Body of pancreas (tissue), 4 donors: ENCODE results near the gene RPGRIP1. TPM values are rescaled to one million over a fixed set of nuclear protein-coding genes. Genes with fewer than 3 reads are reported as not detected.
"Not testable (repeated sequence)": the region's sequence is repeated elsewhere in the genome, so short reads cannot be mapped to it uniquely, and the experiment has no call there.

ENCODE experiments used
- ATAC-seq: fragments of 150-250 bp; one replicate; pipeline ENCODE4 v1.9.1; 2016
- DNase-seq, 4 donors: peaks; one replicate each; pipeline ENCODE4 v3.0.0-alpha.2; 2019
- H3K27ac ChIP-seq, 4 donors: fragments of 200-600 bp; sonication (generic); 1 replicate in 3 of 4; 2 replicates in 1 of 4; pipeline versions ENCODE4 v1.5.1 to v1.6.1; 2016 to 2019; ENCODE audit warnings: mild to moderate bottlenecking in 1 of 4, mixed read lengths in 1 of 4, moderate library complexity in 1 of 4
- H3K27me3 ChIP-seq, 2 donors: fragments of 200-600 bp; sonication (generic); one replicate each; pipeline ENCODE4 v1.6.0; 2016; ENCODE audit warnings: mild to moderate bottlenecking in 1 of 2
- H3K36me3 ChIP-seq, 2 donors: fragments of 200-600 bp; sonication (generic); replicated peaks in 1 of 2; 2 replicates each; pipeline ENCODE4 v1.5.1; 2016; ENCODE audit warnings: low read depth in 2 of 2; ENCODE audit not compliant: insufficient read depth in 1 of 2
- H3K4me1 ChIP-seq: fragments of 200-600 bp; sonication (generic); one replicate; pipeline ENCODE4 v1.6.0; 2016
- H3K4me3 ChIP-seq, 2 donors: fragments of 200-600 bp; sonication (generic); 1 replicate in 1 of 2; 2 replicates in 1 of 2; pipeline ENCODE4 v1.5.1; 2016 to 2019
- H3K9me3 ChIP-seq, 3 donors: fragments of 200-600 bp; sonication (generic); 1 replicate in 2 of 3; 2 replicates in 1 of 3; pipeline ENCODE4 v1.5.1; 2016
- POLR2A ChIP-seq, 3 donors: fragments of 450-650 bp; IDR thresholded peaks; one replicate each; pipeline ENCODE4 v1.6.1; 2016; ENCODE audit warnings: antibody characterized with exemption in 3 of 3, mild to moderate bottlenecking in 2 of 3
- WGBS, 2 donors: methylation state at CpG; one replicate each; pipeline ENCODE4 v1.1.5; 2017; 5-methylcytosine and 5-hydroxymethylcytosine counted together
- intact Hi-C: fragments of 100-400 bp; cut with DNase I; formaldehyde crosslinking; loops from one replicate; pipeline ENCODE4 v1.15.1; 2023
- total RNA-seq, 2 donors: library from RNA; depleted of rRNA; stranded (reverse); fragments of >200 nt; gene quantifications; one replicate each; pipeline ENCODE4 v1.1.0, GENCODE V29; 2016
- TF ChIP-seq, protein P1 (sequence below), 7 experiments: fragments of 450-650 bp in 4 of 7; fragments of 200-600 bp in 3 of 7; sonication (generic) in 3 of 7; IDR thresholded peaks; one replicate each; pipeline ENCODE4 v1.5.1; 2016 to 2019; ENCODE audit warnings: antibody characterized with exemption in 7 of 7

RPGRIP1 gene
- total RNA-seq, 2 donors from 2014 or later: not detected

DNA sequence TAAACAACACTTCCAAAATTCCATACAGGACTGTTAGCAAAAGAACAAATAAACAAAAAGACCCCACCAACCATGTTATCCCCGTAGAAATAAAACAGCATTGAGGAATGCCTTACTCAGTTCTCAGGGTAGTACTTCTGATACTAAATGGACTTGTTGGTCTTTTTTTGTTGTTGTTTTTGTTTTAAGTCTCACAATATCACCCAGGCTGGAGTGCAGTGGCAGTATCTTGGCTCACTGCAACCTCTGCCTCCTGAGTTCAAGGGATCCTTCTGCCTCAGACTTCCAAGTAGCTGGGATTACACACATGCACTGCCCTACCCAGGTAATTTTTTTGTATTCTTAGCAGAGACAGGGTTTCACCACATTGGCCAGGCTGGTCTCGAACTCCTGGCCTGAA is 27.7 kb upstream of the RPGRIP1 start:
- WGBS, 2 donors: 81 to 92% methylated on average over 2 of the region's 2 CpGs
- Histone ChIP-seq H3K9me3 (no peaks in the 10 kb centered on the region), H3K4me1 (peaks cover 51% of the 10 kb centered on the region), H3K36me3 (peaks cover 6 to 13% of the 10 kb centered on the region in 2 donors), H3K27ac (no peak overlapping the region), H3K4me3 (no peak overlapping the region), H3K27me3 (no peaks in the 10 kb centered on the region)
- no peak for TF ChIP-seq POLR2A (IDR thresholded peaks at IDR 0.05)
- TF ChIP-seq, protein P1, sequence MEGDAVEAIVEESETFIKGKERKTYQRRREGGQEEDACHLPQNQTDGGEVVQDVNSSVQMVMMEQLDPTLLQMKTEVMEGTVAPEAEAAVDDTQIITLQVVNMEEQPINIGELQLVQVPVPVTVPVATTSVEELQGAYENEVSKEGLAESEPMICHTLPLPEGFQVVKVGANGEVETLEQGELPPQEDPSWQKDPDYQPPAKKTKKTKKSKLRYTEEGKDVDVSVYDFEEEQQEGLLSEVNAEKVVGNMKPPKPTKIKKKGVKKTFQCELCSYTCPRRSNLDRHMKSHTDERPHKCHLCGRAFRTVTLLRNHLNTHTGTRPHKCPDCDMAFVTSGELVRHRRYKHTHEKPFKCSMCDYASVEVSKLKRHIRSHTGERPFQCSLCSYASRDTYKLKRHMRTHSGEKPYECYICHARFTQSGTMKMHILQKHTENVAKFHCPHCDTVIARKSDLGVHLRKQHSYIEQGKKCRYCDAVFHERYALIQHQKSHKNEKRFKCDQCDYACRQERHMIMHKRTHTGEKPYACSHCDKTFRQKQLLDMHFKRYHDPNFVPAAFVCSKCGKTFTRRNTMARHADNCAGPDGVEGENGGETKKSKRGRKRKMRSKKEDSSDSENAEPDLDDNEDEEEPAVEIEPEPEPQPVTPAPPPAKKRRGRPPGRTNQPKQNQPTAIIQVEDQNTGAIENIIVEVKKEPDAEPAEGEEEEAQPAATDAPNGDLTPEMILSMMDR (IDR thresholded peaks at IDR 0.05): no peak
- ATAC-seq (no peak), DNase-seq (no peak)
- intact Hi-C loops: no loop called here

DNA sequence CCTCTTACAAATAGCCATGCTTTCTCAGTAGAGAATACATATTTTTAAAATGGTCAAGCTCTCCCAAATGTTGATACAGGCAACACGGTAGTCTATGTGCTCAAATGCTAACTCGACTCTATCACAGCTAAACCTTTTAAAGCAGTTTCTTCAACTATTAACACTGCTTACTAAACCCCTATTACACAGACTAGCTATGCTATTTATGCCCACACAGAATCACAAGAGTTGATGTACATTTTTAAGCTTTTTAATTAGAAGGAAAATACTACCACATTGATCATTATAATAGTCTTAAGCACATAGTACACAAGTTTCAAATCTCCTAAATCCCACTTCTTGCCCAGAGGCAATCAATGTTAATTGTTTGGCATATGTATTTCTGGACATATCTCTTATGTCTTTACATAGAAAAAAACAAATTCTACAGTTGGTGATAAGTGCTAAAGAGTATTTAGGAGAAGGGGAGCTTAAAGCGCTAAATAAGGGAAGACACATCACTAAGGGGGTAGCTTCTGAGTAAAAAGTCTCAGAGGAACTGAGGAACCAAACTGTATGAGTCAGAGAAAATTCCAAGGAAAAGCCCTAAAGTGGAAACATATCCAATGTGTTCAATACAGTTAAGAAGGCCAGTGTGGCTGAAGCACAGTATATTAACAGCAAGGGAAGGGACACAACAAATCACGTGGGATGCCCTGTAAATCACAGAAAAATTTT is 24.3 kb upstream of the RPGRIP1 start:
- Histone ChIP-seq H3K4me3 (no peak overlapping the region), H3K36me3 (peaks cover 4 to 8% of the 10 kb centered on the region in 2 donors), H3K9me3 (no peaks in the 10 kb centered on the region), H3K27ac (peak overlapping the region in 1 of 4 donors; percentile 11), H3K27me3 (no peaks in the 10 kb centered on the region), H3K4me1 (peaks cover 57% of the 10 kb centered on the region)
- DNase-seq (no peak), ATAC-seq (no peak)
- TF ChIP-seq, protein P1 (IDR thresholded peaks at IDR 0.05): no peak
- no peak for TF ChIP-seq POLR2A (IDR thresholded peaks at IDR 0.05)
- intact Hi-C loops: no loop called here
- 37% methylated on average over 4 of the region's 4 CpGs for WGBS, 2 donors

DNA sequence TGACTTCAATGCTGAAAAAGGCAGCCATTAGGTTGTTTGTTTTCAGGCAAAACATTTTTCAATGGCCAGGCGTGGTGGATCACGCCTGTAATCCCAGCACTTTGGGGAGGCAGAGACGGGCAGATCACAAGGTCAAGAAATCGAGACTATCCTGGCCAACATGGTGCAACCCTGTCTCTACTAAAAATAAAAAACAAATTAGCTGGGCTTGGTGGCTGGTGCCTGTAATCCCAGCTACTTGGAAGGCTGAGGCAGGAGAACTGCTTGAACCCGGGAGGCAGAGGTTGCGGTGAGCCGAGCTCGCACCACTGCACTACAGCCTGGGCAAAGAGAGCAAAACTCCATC is 23.8 kb upstream of the RPGRIP1 start:
- intact Hi-C loops, H3K36me3 ChIP-seq, DNase-seq, H3K27me3 ChIP-seq, H3K9me3 ChIP-seq, ATAC-seq, H3K4me3 ChIP-seq: not testable (repeated sequence)
- 78 to 90% methylated on average over 8 of the region's 8 CpGs for WGBS, 2 donors
- H3K27ac ChIP-seq: peak overlapping the region in 1 of 4 donors; percentile 11
- peaks cover 62% of the 10 kb centered on the region for H3K4me1 ChIP-seq

DNA sequence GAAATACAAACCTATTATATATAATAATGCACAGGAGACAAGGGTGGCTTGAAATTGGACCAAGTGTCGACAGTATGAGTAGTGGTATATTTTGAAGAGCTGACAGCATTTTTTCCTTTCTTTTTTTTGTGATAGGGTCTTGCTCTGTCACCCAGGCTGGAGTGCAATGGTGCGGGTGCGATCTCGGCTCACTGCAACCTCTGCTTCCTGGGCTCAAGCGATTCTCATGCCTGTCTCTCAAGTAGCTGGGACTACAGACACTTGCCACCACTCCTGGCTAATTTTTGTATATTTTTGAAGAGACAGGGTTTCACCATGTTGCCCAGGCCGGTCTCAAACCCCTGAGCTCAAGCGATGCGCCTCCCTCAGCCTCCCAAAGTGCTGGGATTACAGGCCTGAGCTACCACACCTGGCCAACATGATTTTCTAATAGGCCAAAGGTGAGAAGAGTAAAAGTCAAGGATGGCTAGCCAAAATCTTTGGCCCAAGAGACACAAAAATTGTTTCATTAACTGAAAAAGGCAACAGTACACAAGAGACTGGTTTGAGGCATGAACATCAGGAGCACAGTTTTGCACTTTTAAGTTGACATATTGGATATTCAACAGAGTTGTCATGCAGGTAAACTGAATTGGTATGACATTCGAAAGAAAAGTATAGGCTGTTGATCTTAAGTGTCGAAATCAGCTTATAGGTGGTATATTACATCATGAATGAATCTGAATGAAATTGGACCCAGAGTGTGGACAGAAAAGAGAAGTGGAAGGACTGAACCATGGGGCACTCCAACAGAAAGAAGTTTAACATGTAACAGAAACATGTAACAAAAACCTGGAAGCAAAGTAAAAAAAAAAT is 23.1 kb upstream of the RPGRIP1 start:
- H3K27me3 ChIP-seq: no peaks in the 10 kb centered on the region
- H3K9me3 ChIP-seq: no peaks in the 10 kb centered on the region
- no peak overlapping the region for H3K4me3 ChIP-seq
- H3K27ac ChIP-seq: no peak overlapping the region
- no peak for ATAC-seq
- TF ChIP-seq, protein P1 (IDR thresholded peaks at IDR 0.05): no peak
- TF ChIP-seq POLR2A (IDR thresholded peaks at IDR 0.05): no peak
- intact Hi-C loops: no loop called here
- peaks cover 69% of the 10 kb centered on the region for H3K4me1 ChIP-seq
- WGBS, 2 donors: 88 to 90% methylated on average over 10 of the region's 10 CpGs
- DNase-seq: no peak
- peaks cover 0 to 5% of the 10 kb centered on the region in 2 donors for H3K36me3 ChIP-seq

DNA sequence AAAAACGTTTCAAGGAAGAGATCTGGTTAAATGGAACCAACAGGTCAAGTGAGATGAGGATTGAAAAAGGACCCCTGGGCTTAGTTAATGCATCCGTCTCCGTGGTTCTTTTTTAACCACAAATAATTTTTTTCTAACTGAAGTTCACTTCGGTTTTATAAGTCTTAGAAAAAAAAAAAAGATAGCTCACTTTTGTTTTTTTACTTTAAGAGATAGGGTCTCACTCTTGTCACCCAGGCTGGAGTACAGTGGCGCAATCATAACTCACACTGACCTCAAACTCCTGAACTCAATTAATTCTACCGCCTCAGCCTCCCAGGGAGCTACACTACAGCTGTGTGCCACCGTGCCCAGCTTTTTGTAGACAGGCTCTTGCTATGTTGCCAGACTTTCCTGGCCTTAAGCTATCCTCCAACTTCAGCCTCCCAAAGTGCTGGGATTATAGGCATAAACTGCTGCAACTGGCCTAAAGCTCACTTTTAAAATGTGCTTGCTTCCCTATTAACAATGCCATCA is 22.4 kb upstream of the RPGRIP1 start:
- H3K4me3 ChIP-seq: no peak overlapping the region
- H3K9me3 ChIP-seq: no peaks in the 10 kb centered on the region
- H3K36me3 ChIP-seq: peaks cover 0 to 5% of the 10 kb centered on the region in 2 donors
- no peak for DNase-seq
- H3K4me1 ChIP-seq: peaks cover 71% of the 10 kb centered on the region
- ATAC-seq: no peak
- 30 to 32% methylated on average over 7 of the region's 7 CpGs for WGBS, 2 donors
- intact Hi-C loops: no loop called here
- H3K27ac ChIP-seq: peak overlapping the region in 1 of 4 donors; percentile 29
- no peak for TF ChIP-seq POLR2A (IDR thresholded peaks at IDR 0.05)
- TF ChIP-seq, protein P1 (IDR thresholded peaks at IDR 0.05): no peak
- no peaks in the 10 kb centered on the region for H3K27me3 ChIP-seq
